IMR-90 (cell line): ENCODE results near the gene DYNLT5. TPM values are rescaled to one million over a fixed set of nuclear protein-coding genes. Genes with fewer than 3 reads are reported as not detected.

ENCODE experiments used
- ATAC-seq: fragments of 200-7000 bp; cut with Tn5 transposase; 2 replicates; pipeline ENCODE4 v1.9.1; 2020; ENCODE audit warnings: low read depth, mild to moderate bottlenecking, moderate library complexity
- BruUV-seq: library from RNA; stranded (reverse); fragments of 400-500 nt; replicated peaks from 2 replicates; lab custom pipeline; 2021; lab: Mats Ljungman, UMichigan
- CTCF ChIA-PET: fragments of 300-600 bp; formaldehyde crosslinking; extraction: SDS; loops from one replicate; lab custom pipeline; 2021; ENCODE audit warnings: antibody characterized with exemption; lab: Yijun Ruan, JAX
- POLR2A ChIA-PET: fragments of 300-600 bp; sonication (Branson Sonifier 250); formaldehyde crosslinking; loops from one replicate; lab custom pipeline; 2022; ENCODE audit warnings: antibody characterized with exemption; ENCODE audit not compliant: unreplicated experiment; lab: Charles Lee
- DNase-seq: peaks from one replicate; pipeline ENCODE4 v3.0.0; 2013
- H2AFZ ChIP-seq: replicated peaks from 2 replicates; pipeline ENCODE3; 2013; ENCODE audit warnings: low read length, mild to moderate bottlenecking; ENCODE audit not compliant: poor library complexity
- H2AK5ac ChIP-seq: 2 replicates; pipeline ENCODE4 v1.6.1; 2013; ENCODE audit warnings: low read depth, low read length, inconsistent platforms
- H2AK9ac ChIP-seq: replicated peaks from 2 replicates; pipeline ENCODE3; 2013; ENCODE audit warnings: mild to moderate bottlenecking, low read depth, low read length, moderate library complexity; ENCODE audit not compliant: poor library complexity
- H2BK120ac ChIP-seq: 2 replicates; pipeline ENCODE4 v1.6.1; 2013; ENCODE audit warnings: low read depth, low read length, inconsistent platforms
- H2BK15ac ChIP-seq: 3 replicates; pipeline ENCODE4 v1.6.1; 2013; ENCODE audit warnings: low read depth, low read length, inconsistent platforms
- H2BK20ac ChIP-seq: 2 replicates; pipeline ENCODE4 v1.6.1; 2013; ENCODE audit warnings: low read depth, mild to moderate bottlenecking, inconsistent platforms, low read length, moderate library complexity
- H2BK5ac ChIP-seq: 2 replicates; pipeline ENCODE4 v1.6.1; 2013; ENCODE audit warnings: mild to moderate bottlenecking, low read depth, low read length, inconsistent platforms; ENCODE audit not compliant: poor library complexity, severe bottlenecking
- H3K14ac ChIP-seq: replicated peaks from 2 replicates; pipeline ENCODE4 v1.6.1; 2013; ENCODE audit warnings: low read depth, low read length, inconsistent platforms
- H3K18ac ChIP-seq: 2 replicates; pipeline ENCODE4 v1.6.1; 2013; ENCODE audit warnings: low read depth, low read length, control low read depth
- H3K23ac ChIP-seq: 2 replicates; pipeline ENCODE4 v1.6.1; 2013; ENCODE audit warnings: low read depth, low read length, inconsistent platforms
- H3K27ac ChIP-seq: 2 replicates; pipeline ENCODE4 v1.5.1; 2013; ENCODE audit warnings: mild to moderate bottlenecking, control low read depth, low read length; ENCODE audit not compliant: insufficient read depth
- H3K27me3 ChIP-seq: 2 replicates; pipeline ENCODE4 v1.6.1; 2013; ENCODE audit warnings: low read length; ENCODE audit not compliant: control insufficient read depth, insufficient read depth
- H3K36me3 ChIP-seq: 2 replicates; pipeline ENCODE4 v1.6.1; 2013; ENCODE audit warnings: low read length, mixed read lengths; ENCODE audit not compliant: control insufficient read depth, insufficient read depth
- H3K4ac ChIP-seq: 2 replicates; pipeline ENCODE4 v1.6.1; 2013; ENCODE audit warnings: low read depth, low read length, inconsistent platforms
- H3K4me1 ChIP-seq: 2 replicates; pipeline ENCODE4 v1.6.1; 2013; ENCODE audit warnings: low read length, mixed read lengths; ENCODE audit not compliant: control insufficient read depth, insufficient read depth
- H3K4me2 ChIP-seq: 2 replicates; pipeline ENCODE4 v1.6.1; 2013; ENCODE audit warnings: low read depth, mild to moderate bottlenecking, control low read depth, low read length, moderate library complexity
- H3K4me3 ChIP-seq: 2 replicates; pipeline ENCODE4 v1.5.1; 2013; ENCODE audit warnings: low read depth, mild to moderate bottlenecking, control low read depth, low read length, moderate library complexity; ENCODE audit not compliant: insufficient read depth
- H3K56ac ChIP-seq: 2 replicates; pipeline ENCODE4 v1.6.1; 2013; ENCODE audit warnings: low read length, inconsistent platforms; ENCODE audit not compliant: insufficient read depth; ENCODE audit errors: extremely low read depth
- H3K79me1 ChIP-seq, 2 experiments: 2 replicates each; pipeline ENCODE4 v1.6.1; 2013; ENCODE audit warnings: low read length in 2 of 2, inconsistent platforms in 1 of 2, low read depth in 1 of 2
- H3K9ac ChIP-seq: 2 replicates; pipeline ENCODE4 v1.6.1; 2013; ENCODE audit warnings: low read depth, low read length, control low read depth
- H3K9me1 ChIP-seq: 2 replicates; pipeline ENCODE4 v1.6.1; 2013; ENCODE audit warnings: low read length, inconsistent platforms; ENCODE audit not compliant: insufficient read depth
- H3K9me3 ChIP-seq: 2 replicates; pipeline ENCODE4 v1.6.1; 2013; ENCODE audit warnings: low read length; ENCODE audit not compliant: control insufficient read depth, insufficient read depth
- H4K20me1 ChIP-seq: 2 replicates; pipeline ENCODE4 v1.6.1; 2013; ENCODE audit warnings: low read length, inconsistent platforms; ENCODE audit not compliant: insufficient read depth
- H4K5ac ChIP-seq: 2 replicates; pipeline ENCODE4 v1.6.1; 2013; ENCODE audit warnings: mild to moderate bottlenecking, low read depth, low read length, control low read depth
- H4K8ac ChIP-seq, 2 experiments: 2 replicates each; pipeline ENCODE4 v1.6.1; 2013; ENCODE audit warnings: low read depth in 2 of 2, low read length in 2 of 2, control low read depth in 1 of 2, inconsistent platforms in 1 of 2
- H4K91ac ChIP-seq: 2 replicates; pipeline ENCODE4 v1.6.1; 2013; ENCODE audit warnings: low read depth, low read length, inconsistent platforms; ENCODE audit not compliant: insufficient read depth
- BHLHE40 ChIP-seq: fragments of 150-350 bp; IDR thresholded peaks from 2 replicates; pipeline ENCODE4 v1.6.1; 2016; ENCODE audit warnings: mild to moderate bottlenecking, low read depth, low read length
- CEBPB ChIP-seq: IDR thresholded peaks from 2 replicates; pipeline ENCODE4 v1.6.1; 2012; ENCODE audit warnings: low read depth, low read length, improper control_type of control experiment
- CHD1 ChIP-seq: IDR thresholded peaks from 2 replicates; pipeline ENCODE4 v1.6.1; 2012; ENCODE audit warnings: low read depth, low read length, improper control_type of control experiment
- FOS ChIP-seq: fragments of 150-350 bp; IDR thresholded peaks from 2 replicates; pipeline ENCODE4 v1.6.1; 2016; ENCODE audit warnings: low read depth, low read length
- MAFK ChIP-seq: IDR thresholded peaks from 2 replicates; pipeline ENCODE4 v1.6.1; 2012; ENCODE audit warnings: low read depth, low read length, improper control_type of control experiment
- MAZ ChIP-seq: IDR thresholded peaks from 2 replicates; pipeline ENCODE4 v1.6.1; 2012; ENCODE audit warnings: low read depth, mild to moderate bottlenecking, low read length, improper control_type of control experiment, moderate library complexity, borderline replicate concordance
- MXI1 ChIP-seq: IDR thresholded peaks from 2 replicates; pipeline ENCODE4 v1.6.1; 2012; ENCODE audit warnings: low read depth, mild to moderate bottlenecking, low read length, moderate library complexity, borderline replicate concordance
- NFE2L2 ChIP-seq: fragments of 150-350 bp; IDR thresholded peaks from 2 replicates; pipeline ENCODE4 v1.6.1; 2016; ENCODE audit warnings: low read depth, mild to moderate bottlenecking, low read length
- POLR2A ChIP-seq: IDR thresholded peaks from 2 replicates; pipeline ENCODE4 v1.6.1; 2012; ENCODE audit warnings: mild to moderate bottlenecking, low read depth, low read length
- RAD21 ChIP-seq: IDR thresholded peaks from 2 replicates; pipeline ENCODE4 v1.6.1; 2012; ENCODE audit warnings: low read length, improper control_type of control experiment
- RCOR1 ChIP-seq: IDR thresholded peaks from 2 replicates; pipeline ENCODE4 v1.6.1; 2012; ENCODE audit warnings: mild to moderate bottlenecking, low read length, improper control_type of control experiment; ENCODE audit not compliant: insufficient replicate concordance
- RFX5 ChIP-seq: IDR thresholded peaks from 2 replicates; pipeline ENCODE4 v1.8.0; 2012; ENCODE audit warnings: low read depth, mild to moderate bottlenecking, low read length, moderate library complexity
- SMC3 ChIP-seq: fragments of 150-350 bp; IDR thresholded peaks from 2 replicates; pipeline ENCODE4 v1.6.1; 2016; ENCODE audit warnings: low read depth, mild to moderate bottlenecking, antibody characterized with exemption, low read length, moderate library complexity
- USF2 ChIP-seq: fragments of 150-350 bp; IDR thresholded peaks from 2 replicates; pipeline ENCODE4 v1.6.1; 2017; ENCODE audit warnings: mild to moderate bottlenecking, antibody characterized with exemption, low read length, low read depth
- WGBS, 2 experiments: methylation state at CpG; one replicate each; pipeline versions ENCODE4 v1.1.5 to v1.1.7; 2013; ENCODE audit warnings: missing lambda C conversion rate in 2 of 2; ENCODE audit not compliant: insufficient read length in 1 of 2; ENCODE audit errors: extremely low coverage in 2 of 2; 5-methylcytosine and 5-hydroxymethylcytosine counted together
- dilution Hi-C: fragments of 300-500 bp; cut with HindIII; formaldehyde crosslinking; loops from one replicate; pipeline ENCODE4 v1.14.3; 2018; ENCODE audit warnings: low sequenced_read_pairs; ENCODE audit not compliant: unreplicated experiment
- in situ Hi-C: fragments of 300-500 bp; cut with MboI; formaldehyde crosslinking; loops from 3 replicates; pipeline ENCODE4 v1.14.3; 2019; ENCODE audit warnings: low sequenced_read_pairs, inconsistent platforms, mixed read lengths
- intact Hi-C: fragments of 100-400 bp; cut with micrococcal nuclease; formaldehyde crosslinking; loops from 2 replicates; pipeline ENCODE4 v1.10.0; 2022
- polyA plus RNA-seq, 3 experiments: library from polyadenylated mRNA; depleted of rRNA; stranded (reverse); fragments of >200 nt; gene quantifications; 2 replicates each; pipeline ENCODE4 v1.2.3, GENCODE V29; 2012; ENCODE audit warnings: low replicate concordance in 1 of 3
- total RNA-seq: library from RNA; depleted of rRNA; stranded (reverse); fragments of >200 nt; gene quantifications from 2 replicates; pipeline ENCODE4 v1.2.3, GENCODE V29; 2012
- TF ChIP-seq, protein P1 (sequence below): conservative IDR thresholded peaks from 2 replicates; pipeline ENCODE4 v1.5.1; 2012; ENCODE audit warnings: mild to moderate bottlenecking, low read depth, low read length, improper control_type of control experiment
- TF ChIP-seq, protein P2 (sequence below): fragments of 150-350 bp; IDR thresholded peaks from 2 replicates; pipeline ENCODE4 v1.6.1; 2016; ENCODE audit warnings: low read depth, mild to moderate bottlenecking, low read length, moderate library complexity, borderline replicate concordance

The DYNLT5 gene
- total and polyA plus RNA-seq, 2 of the 4 experiments (the other 2 are of a cell fraction): 0.12 to 0.18 TPM

- no peak overlapping the region for H4K5ac ChIP-seq
- H3K14ac ChIP-seq: no peak overlapping the region
- H2BK5ac ChIP-seq: no peak overlapping the region
- ATAC-seq (peak; percentile 93), DNase-seq (peak; percentile 66)
- H3K36me3 ChIP-seq: no peaks in the 10 kb centered on the region
- H3K9ac ChIP-seq: no peak overlapping the region
- no peak overlapping the region for H2AK9ac ChIP-seq
- no peak overlapping the region for H3K18ac ChIP-seq
- CTCF ChIA-PET: interaction anchor here (1.0 to 1.8 kb wide), 4 partner anchors 14 to 447 kb away, joined by 3 to 4 read pairs (median 4); no protein-coding TSS in a partner anchor
- no TSS peak for BruUV-seq
- no peaks in the 10 kb centered on the region for H3K4me1 ChIP-seq
- H2AFZ ChIP-seq: no peak overlapping the region
- POLR2A ChIA-PET: no interaction called here
- no peak overlapping the region for H3K27ac ChIP-seq
- H3K4me2 ChIP-seq: no peak overlapping the region
- no peaks in the 10 kb centered on the region; the same call in 1 of the 2 replicates for H3K27me3 ChIP-seq
- intact Hi-C loops (loop anchor here (1.0 to 5.0 kb wide), 6 partner anchors 157 to 737 kb away; partner anchors contain the start of genes DNAI4 and MIER1), dilution Hi-C loops (no loop called here), in situ Hi-C loops (loop anchor here (5.0 to 25.0 kb wide), 2 partner anchors 382 to 722 kb away; no protein-coding TSS in a partner anchor)
- H4K91ac ChIP-seq: no peak overlapping the region
- no peak overlapping the region for H2AK5ac ChIP-seq
- H3K9me3 ChIP-seq: no peaks in the 10 kb centered on the region
- no peak overlapping the region for H3K56ac ChIP-seq
- no peak overlapping the region for H3K4me3 ChIP-seq
- no CpG with 5 or more reads among the region's 3 CpGs for WGBS, 2 experiments
- H3K23ac ChIP-seq: no peak overlapping the region
- no peak for TF ChIP-seq MXI1
- no peak for TF ChIP-seq POLR2A
- TF ChIP-seq CEBPB: no peak
- no peak for TF ChIP-seq MAZ
- TF ChIP-seq NFE2L2: no peak
- TF ChIP-seq, protein P1, sequence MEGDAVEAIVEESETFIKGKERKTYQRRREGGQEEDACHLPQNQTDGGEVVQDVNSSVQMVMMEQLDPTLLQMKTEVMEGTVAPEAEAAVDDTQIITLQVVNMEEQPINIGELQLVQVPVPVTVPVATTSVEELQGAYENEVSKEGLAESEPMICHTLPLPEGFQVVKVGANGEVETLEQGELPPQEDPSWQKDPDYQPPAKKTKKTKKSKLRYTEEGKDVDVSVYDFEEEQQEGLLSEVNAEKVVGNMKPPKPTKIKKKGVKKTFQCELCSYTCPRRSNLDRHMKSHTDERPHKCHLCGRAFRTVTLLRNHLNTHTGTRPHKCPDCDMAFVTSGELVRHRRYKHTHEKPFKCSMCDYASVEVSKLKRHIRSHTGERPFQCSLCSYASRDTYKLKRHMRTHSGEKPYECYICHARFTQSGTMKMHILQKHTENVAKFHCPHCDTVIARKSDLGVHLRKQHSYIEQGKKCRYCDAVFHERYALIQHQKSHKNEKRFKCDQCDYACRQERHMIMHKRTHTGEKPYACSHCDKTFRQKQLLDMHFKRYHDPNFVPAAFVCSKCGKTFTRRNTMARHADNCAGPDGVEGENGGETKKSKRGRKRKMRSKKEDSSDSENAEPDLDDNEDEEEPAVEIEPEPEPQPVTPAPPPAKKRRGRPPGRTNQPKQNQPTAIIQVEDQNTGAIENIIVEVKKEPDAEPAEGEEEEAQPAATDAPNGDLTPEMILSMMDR: peak; percentile 83
- no peak for TF ChIP-seq RFX5
- no peak for TF ChIP-seq CHD1
- TF ChIP-seq BHLHE40: no peak
- TF ChIP-seq, protein P2, sequence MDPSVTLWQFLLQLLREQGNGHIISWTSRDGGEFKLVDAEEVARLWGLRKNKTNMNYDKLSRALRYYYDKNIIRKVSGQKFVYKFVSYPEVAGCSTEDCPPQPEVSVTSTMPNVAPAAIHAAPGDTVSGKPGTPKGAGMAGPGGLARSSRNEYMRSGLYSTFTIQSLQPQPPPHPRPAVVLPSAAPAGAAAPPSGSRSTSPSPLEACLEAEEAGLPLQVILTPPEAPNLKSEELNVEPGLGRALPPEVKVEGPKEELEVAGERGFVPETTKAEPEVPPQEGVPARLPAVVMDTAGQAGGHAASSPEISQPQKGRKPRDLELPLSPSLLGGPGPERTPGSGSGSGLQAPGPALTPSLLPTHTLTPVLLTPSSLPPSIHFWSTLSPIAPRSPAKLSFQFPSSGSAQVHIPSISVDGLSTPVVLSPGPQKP: no peak
- no peak for TF ChIP-seq RCOR1
- peak; percentile 69; the same call in 1 of the 2 replicates for TF ChIP-seq SMC3
- no peak for TF ChIP-seq USF2
- TF ChIP-seq RAD21: peak; percentile 82
- TF ChIP-seq MAFK: no peak
- TF ChIP-seq FOS: no peak
- H4K8ac ChIP-seq: no peak overlapping the region
- no peaks in the 10 kb centered on the region for H3K9me1 ChIP-seq
- H3K79me1 ChIP-seq: no peaks in the 10 kb centered on the region
- H2BK120ac ChIP-seq: no peak overlapping the region
- H2BK20ac ChIP-seq: no peak overlapping the region
- H2BK15ac ChIP-seq: no peak overlapping the region
- no peak overlapping the region for H3K4ac ChIP-seq
- no peaks in the 10 kb centered on the region for H4K20me1 ChIP-seq
Observed at GRCh38 chr1:66764994-66765578, 12.8 kb downstream of the DYNLT5 start.
